BJ (cell line): ENCODE data around the gene LLGL2. TPM values are rescaled to one million over a fixed set of nuclear protein-coding genes. Genes with fewer than 3 reads are reported as not detected.

ENCODE experiments used
- CTCF ChIA-PET: fragments of 350-600 bp; formaldehyde crosslinking; extraction: SDS; loops from one replicate; lab custom pipeline; 2021; ENCODE audit warnings: antibody characterized with exemption, inconsistent platforms; lab: Yijun Ruan, JAX
- POLR2A ChIA-PET: fragments of 300-600 bp; sonication (Branson Sonifier 250); formaldehyde crosslinking; extraction: SDS; loops from one replicate; lab custom pipeline; 2021; ENCODE audit warnings: antibody characterized with exemption; lab: Charles Lee
- DNase-seq: peaks from one replicate; pipeline ENCODE4 v3.0.0-alpha.2; 2011; ENCODE audit warnings: low read depth
- H3K27me3 ChIP-seq: 2 replicates; pipeline ENCODE4 v1.6.0; 2011; ENCODE audit warnings: low read length; ENCODE audit not compliant: control insufficient read depth, insufficient read depth
- H3K36me3 ChIP-seq: 2 replicates; pipeline ENCODE4 v1.5.1; 2011; ENCODE audit warnings: low read length; ENCODE audit not compliant: control insufficient read depth, insufficient read depth
- H3K4me3 ChIP-seq: 2 replicates; pipeline ENCODE4 v1.5.1; 2011; ENCODE audit warnings: low read depth, mild to moderate bottlenecking, control low read depth, low read length
- polyA plus RNA-seq: library from polyadenylated mRNA; depleted of rRNA; stranded (reverse); fragments of >200 nt; gene quantifications from 2 replicates; pipeline ENCODE4 v1.2.3, GENCODE V29; 2011
- TF ChIP-seq, protein P1 (sequence below): IDR thresholded peaks from 2 replicates; pipeline ENCODE4 v1.5.1; 2011; ENCODE audit warnings: low read depth, mild to moderate bottlenecking, control low read depth, inconsistent platforms, low read length, moderate library complexity; ENCODE audit not compliant: insufficient read depth

LLGL2 gene
- polyA plus RNA-seq, 1 experiment = 1.6 TPM

DNA sequence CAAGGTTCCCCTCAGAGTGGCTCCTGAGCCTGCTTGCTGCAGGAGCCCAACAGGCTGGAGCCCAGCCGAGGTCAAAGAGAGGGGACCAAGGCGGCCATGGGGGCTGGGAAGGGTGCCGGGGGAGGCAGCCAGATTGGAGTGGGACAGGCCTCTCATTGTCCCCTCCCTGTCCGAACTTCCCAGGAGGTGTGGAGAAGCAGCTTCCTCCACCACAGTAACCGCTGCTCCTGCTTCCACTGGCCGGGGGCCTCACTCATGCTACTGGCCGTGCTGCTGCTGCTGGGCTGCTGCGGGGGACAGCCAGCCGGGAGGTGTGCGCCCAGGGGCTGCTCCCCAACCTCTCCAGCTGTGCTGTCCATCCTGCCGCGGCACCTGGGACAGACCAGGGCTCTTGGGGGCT is 39.8 kb upstream of the LLGL2 start:
- Histone ChIP-seq H3K36me3 (no peaks in the 10 kb centered on the region; the same call in none of the 2 replicates), H3K4me3 (no peak overlapping the region), H3K27me3 (no peaks in the 10 kb centered on the region)
- POLR2A ChIA-PET = no interaction called here
- no peak for DNase-seq
- CTCF ChIA-PET = interaction anchor here (0.8 kb wide), 1 partner anchor 185 kb away, joined by 3 read pairs; no protein-coding TSS in a partner anchor
- TF ChIP-seq, protein P1, sequence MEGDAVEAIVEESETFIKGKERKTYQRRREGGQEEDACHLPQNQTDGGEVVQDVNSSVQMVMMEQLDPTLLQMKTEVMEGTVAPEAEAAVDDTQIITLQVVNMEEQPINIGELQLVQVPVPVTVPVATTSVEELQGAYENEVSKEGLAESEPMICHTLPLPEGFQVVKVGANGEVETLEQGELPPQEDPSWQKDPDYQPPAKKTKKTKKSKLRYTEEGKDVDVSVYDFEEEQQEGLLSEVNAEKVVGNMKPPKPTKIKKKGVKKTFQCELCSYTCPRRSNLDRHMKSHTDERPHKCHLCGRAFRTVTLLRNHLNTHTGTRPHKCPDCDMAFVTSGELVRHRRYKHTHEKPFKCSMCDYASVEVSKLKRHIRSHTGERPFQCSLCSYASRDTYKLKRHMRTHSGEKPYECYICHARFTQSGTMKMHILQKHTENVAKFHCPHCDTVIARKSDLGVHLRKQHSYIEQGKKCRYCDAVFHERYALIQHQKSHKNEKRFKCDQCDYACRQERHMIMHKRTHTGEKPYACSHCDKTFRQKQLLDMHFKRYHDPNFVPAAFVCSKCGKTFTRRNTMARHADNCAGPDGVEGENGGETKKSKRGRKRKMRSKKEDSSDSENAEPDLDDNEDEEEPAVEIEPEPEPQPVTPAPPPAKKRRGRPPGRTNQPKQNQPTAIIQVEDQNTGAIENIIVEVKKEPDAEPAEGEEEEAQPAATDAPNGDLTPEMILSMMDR = no peak

DNA sequence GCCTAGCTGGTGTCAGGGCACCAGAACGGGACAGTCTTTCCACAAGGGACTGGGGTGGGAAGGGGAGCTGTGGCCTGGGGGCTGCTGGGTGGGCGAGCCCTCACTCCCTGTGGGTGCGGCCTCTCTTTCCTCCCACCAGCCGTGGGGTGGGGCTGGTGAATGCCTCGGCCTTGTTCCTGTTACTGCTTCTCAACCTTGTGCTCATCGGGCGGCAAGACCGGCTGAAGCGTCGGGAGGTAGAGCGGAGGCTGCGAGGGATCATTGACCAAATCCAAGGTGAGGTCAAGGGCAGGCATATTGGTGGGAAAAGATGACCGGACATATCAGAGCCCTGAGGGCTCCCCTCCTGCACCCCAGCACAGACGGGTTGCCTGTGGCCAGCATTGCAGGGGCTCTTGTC is 39.3 kb upstream of the LLGL2 start:
- TF ChIP-seq, protein P1 = no peak
- Histone ChIP-seq H3K36me3 (no peaks in the 10 kb centered on the region; the same call in none of the 2 replicates), H3K4me3 (no peak overlapping the region), H3K27me3 (no peaks in the 10 kb centered on the region)
- CTCF ChIA-PET = interaction anchor here (0.8 to 1.6 kb wide), 2 partner anchors 62 to 184 kb away, joined by 3 read pairs; no protein-coding TSS in a partner anchor
- DNase-seq = no peak
- POLR2A ChIA-PET = no interaction called here

DNA sequence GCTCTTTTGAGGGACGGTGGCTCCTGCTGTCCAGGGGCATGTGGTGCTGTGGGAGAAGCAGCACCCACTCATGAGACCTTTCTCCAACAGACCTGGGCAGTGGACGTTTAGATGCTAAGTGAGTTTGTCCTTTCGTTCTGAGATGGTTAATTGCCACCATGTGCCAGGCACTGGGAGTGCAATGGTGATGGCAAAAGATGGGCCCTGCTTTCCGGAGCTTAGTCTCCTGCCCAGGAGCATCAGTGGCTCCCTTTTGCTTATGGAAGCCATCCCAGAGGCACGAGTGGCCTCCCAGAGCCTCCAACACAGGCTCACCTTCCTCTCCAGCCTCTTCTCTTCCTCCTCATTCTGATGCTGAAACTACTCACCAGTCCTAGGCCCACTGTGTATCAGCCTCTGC is 38.5 kb upstream of the LLGL2 start:
- peaks cover 1% of the 10 kb centered on the region for H3K36me3 ChIP-seq
- TF ChIP-seq, protein P1 = no peak
- CTCF ChIA-PET = interaction anchor here (0.6 to 1.7 kb wide), 5 partner anchors 10 to 71 kb away, joined by 3 to 4 read pairs (median 3); no protein-coding TSS in a partner anchor
- H3K27me3 ChIP-seq = no peaks in the 10 kb centered on the region
- no peak overlapping the region for H3K4me3 ChIP-seq
- POLR2A ChIA-PET = no interaction called here
- no peak for DNase-seq

DNA sequence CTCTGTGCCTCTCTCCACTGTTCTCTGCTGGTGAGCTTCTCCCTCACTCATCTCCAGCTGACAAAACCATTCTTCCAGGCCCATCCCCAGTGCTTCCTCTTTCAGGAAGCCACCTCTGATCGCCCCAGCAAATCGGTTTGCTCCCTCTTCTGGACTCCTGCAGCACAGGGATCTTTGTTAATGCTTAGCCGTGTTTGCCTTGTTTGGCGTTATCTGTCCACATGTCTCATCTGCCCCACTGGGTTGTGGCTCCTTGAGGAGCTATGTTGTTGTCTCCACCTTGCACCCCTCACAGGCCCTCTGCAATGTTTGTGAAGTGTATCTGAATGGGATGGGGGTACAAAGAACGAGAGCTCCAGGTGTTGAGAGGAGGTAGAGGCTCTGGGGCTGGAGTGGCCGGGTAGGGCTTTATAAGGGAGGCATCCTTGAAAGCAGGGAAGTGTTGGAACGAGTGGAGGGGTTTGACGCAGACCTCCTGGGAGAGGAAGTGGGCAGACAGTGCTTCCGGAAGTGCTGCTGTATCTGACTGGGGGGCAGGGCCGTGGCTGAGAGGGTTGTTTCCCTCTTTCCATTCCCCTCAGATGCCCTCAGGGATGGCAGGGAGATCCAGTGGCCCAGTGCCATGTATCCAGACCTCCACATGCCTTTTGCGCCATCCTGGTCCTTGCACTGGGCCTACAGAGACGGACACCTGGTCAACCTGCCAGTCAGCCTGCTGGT is 38.0 kb upstream of the LLGL2 start:
- Histone ChIP-seq H3K4me3 (no peak overlapping the region), H3K27me3 (no peaks in the 10 kb centered on the region), H3K36me3 (peaks cover 4% of the 10 kb centered on the region)
- DNase-seq = no peak
- ChIA-PET POLR2A (no interaction called here), CTCF (interaction anchor here (0.6 to 1.7 kb wide), 8 partner anchors 10 to 70 kb away, joined by 3 to 5 read pairs (median 3); partner anchors contain the start of gene TMEM94)
- TF ChIP-seq, protein P1 = no peak

DNA sequence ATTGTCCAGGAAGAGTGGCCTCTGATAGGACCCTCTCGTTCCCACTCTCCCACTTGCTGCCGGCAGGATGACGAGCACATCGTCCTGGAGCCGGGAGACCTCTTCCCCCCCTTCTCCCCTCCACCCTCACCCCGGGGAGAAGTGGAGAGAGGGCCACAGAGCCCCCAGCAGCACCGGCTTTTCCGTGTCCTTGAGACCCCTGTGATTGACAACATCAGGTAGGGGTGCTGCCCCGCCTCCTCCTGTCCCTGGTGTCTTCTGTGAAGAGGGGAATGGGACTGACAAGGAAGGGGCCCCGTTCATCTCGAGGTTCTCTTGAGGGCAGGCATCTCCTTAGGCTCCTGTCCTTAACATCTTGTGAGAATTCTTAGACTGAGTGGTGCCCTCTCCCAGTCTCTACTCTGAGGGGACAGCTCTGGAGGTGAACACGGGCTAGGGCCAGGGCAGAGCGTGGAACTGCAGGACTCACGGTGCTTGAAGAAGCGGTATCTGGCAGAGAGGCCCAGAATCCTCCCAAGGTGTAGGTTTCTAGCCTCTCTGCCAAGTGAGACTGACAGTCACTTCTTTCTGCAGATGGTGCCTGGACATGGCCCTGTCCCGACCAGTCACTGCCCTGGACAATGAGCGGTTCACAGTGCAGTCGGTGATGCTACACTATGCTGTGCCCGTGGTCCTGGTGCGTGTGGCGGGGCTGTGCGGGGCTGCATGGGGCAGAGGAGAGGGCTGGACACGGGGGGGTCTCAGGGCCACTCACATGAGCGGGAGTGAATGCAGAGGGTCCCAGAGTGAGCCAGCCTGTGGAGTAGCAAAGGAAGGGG is 36.6 kb upstream of the LLGL2 start:
- Histone ChIP-seq H3K4me3 (no peak overlapping the region), H3K27me3 (no peaks in the 10 kb centered on the region), H3K36me3 (peaks cover 14% of the 10 kb centered on the region)
- no peak for DNase-seq
- ChIA-PET POLR2A (no interaction called here), CTCF (interaction anchor here (1.0 to 1.5 kb wide), 3 partner anchors 14 to 32 kb away, joined by 3 to 5 read pairs (median 4); partner anchors contain the start of gene TMEM94)
- TF ChIP-seq, protein P1 = no peak
